Measurements from ENCODE around the gene XCL2. TPM values are rescaled to one million over a fixed set of nuclear protein-coding genes. Genes with fewer than 3 reads are reported as not detected.

The XCL2 gene
- total and polyA plus RNA-seq, 2 of the 4 experiments (the other 2 are of a cell fraction): not detected

DNA sequence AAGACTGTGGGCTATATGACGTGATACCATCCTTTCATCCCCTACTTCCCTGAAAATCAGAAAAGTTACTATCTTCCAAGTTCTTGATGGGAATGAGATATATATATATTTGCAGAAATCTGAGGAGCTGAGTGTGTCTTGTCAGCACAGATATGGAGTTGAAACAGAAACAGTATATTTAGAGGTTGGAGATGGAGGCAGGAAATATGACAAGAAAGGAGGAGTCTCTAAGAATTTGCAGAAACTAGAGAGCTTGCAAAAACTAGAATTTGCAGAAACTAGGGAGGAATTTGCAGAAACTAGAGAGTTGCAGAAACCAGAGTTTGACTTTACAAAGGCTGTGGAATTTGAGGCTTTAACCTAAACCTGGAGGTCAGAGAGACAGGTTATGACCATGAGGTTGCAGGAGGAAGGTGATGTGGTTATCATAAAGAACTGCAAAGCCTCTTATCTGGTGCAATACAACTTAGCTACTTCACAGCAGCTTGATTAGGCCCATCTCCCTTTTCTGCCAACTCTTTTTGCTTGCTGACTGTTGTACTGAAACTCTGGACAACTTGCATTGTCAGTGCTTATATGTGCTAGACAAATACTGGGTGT lies 22.3 kb downstream of the XCL2 start:
- TF ChIP-seq RFX5 (IDR thresholded peaks at IDR 0.05; ENCODE audit: low read depth, low read length): no peak
- POLR2A ChIA-PET (ENCODE audit: unreplicated experiment): no interaction called here

More for the DNA sequence above, 22.3 kb downstream of the XCL2 start:
- Histone ChIP-seq H2BK15ac (ENCODE audit: low read depth, low read length) (no peak overlapping the region), H3K9me1 (ENCODE audit: insufficient read depth, low read length) (no peaks in the 10 kb centered on the region; the same call in 1 of the 2 replicates), H3K14ac (replicated peaks; ENCODE audit: low read depth, low read length) (no peak overlapping the region), H2AFZ (replicated peaks; ENCODE audit: low read length, poor library complexity) (no peak overlapping the region), H3K4me1 (ENCODE audit: control insufficient read depth, insufficient read depth, low read length) (no peaks in the 10 kb centered on the region), H3K79me1 (ENCODE audit: low read depth in 1 of 2, low read length in 2 of 2) (no peaks in the 10 kb centered on the region), H4K8ac (ENCODE audit: low read depth in 2 of 2, low read length in 2 of 2) (no peak overlapping the region), H3K4me2 (ENCODE audit: low read depth, low read length) (no peak overlapping the region), H4K5ac (ENCODE audit: low read depth, low read length) (no peak overlapping the region), H4K91ac (ENCODE audit: insufficient read depth, low read depth, low read length) (no peak overlapping the region), H3K4me3 (ENCODE audit: insufficient read depth, low read depth, low read length) (no peak overlapping the region), H3K9me3 (ENCODE audit: control insufficient read depth, insufficient read depth, low read length) (no peaks in the 10 kb centered on the region), H3K27ac (ENCODE audit: insufficient read depth, low read length) (no peak overlapping the region), H3K9ac (ENCODE audit: low read depth, low read length) (no peak overlapping the region), H3K18ac (ENCODE audit: low read depth, low read length) (no peak overlapping the region), H3K27me3 (ENCODE audit: control insufficient read depth, insufficient read depth, low read length) (no peaks in the 10 kb centered on the region; the same call in 1 of the 2 replicates), H3K36me3 (ENCODE audit: control insufficient read depth, insufficient read depth, low read length) (no peaks in the 10 kb centered on the region), H3K56ac (ENCODE audit: extremely low read depth, insufficient read depth, low read length) (no peak overlapping the region), H3K23ac (ENCODE audit: low read depth, low read length) (no peak overlapping the region), H2BK5ac (ENCODE audit: low read depth, low read length, poor library complexity, severe bottlenecking) (no peak overlapping the region), H2AK5ac (ENCODE audit: low read depth, low read length) (no peak overlapping the region), H2AK9ac (replicated peaks; ENCODE audit: low read depth, low read length, poor library complexity) (no peak overlapping the region), H2BK20ac (ENCODE audit: low read depth, low read length) (no peak overlapping the region), H4K20me1 (ENCODE audit: insufficient read depth, low read length) (no peaks in the 10 kb centered on the region), H3K4ac (ENCODE audit: low read depth, low read length) (no peak overlapping the region), H2BK120ac (ENCODE audit: low read depth, low read length) (no peak overlapping the region)
- intact Hi-C loops (cut with micrococcal nuclease): no loop called here
- DNase-seq (no peak), ATAC-seq (ENCODE audit: low read depth) (no peak)
- dilution Hi-C loops (cut with HindIII; ENCODE audit: low sequenced_read_pairs, unreplicated experiment): no loop called here
- CTCF ChIA-PET: interaction anchor here (0.6 kb wide), 1 partner anchor 198 kb away, joined by 4 read pairs; no protein-coding TSS in a partner anchor
- BruUV-seq (replicated peaks): no TSS peak
- in situ Hi-C loops (cut with MboI; ENCODE audit: low sequenced_read_pairs): no loop called here
- no CpG with 5 or more reads among the region's 1 CpG for WGBS, 2 experiments (ENCODE audit: extremely low coverage in 2 of 2, insufficient read length in 1 of 2)
